ENCODE results near the gene MOB2. TPM values are rescaled to one million over a fixed set of nuclear protein-coding genes. Genes with fewer than 3 reads are reported as not detected.

Gene MOB2
- total RNA-seq, 1 donor from 2014 or later = 22.6 TPM

- no peak overlapping the region for H3K4me3 Mint-ChIP-seq
- H3K36me3 Mint-ChIP-seq (ENCODE audit: low read depth) = peaks cover 16% of the 10 kb centered on the region
- no peaks in the 10 kb centered on the region for H3K27me3 Mint-ChIP-seq (ENCODE audit: insufficient read depth)
- intact Hi-C loops (cut with micrococcal nuclease) = no loop called here
- H3K9me3 Mint-ChIP-seq = no peaks in the 10 kb centered on the region
- peaks cover 18% of the 10 kb centered on the region for H3K4me1 Mint-ChIP-seq (ENCODE audit: low read depth)
- DNase-seq (ENCODE audit: low spot score) = no peak
- no peak overlapping the region for H3K27ac Mint-ChIP-seq
Measured at GRCh38 chr11:1497600-1497999, 11.0 kb upstream of the MOB2 start.

GRCh38 chr11:1496761-1497095, 10.1 kb upstream of the MOB2 start:
- Mint-ChIP-seq H3K27me3 (ENCODE audit: insufficient read depth) (no peaks in the 10 kb centered on the region), H3K4me3 (no peak overlapping the region), H3K36me3 (ENCODE audit: low read depth) (peaks cover 14% of the 10 kb centered on the region), H3K27ac (no peak overlapping the region), H3K4me1 (ENCODE audit: low read depth) (peaks cover 18% of the 10 kb centered on the region), H3K9me3 (no peaks in the 10 kb centered on the region)
- DNase-seq (ENCODE audit: low spot score) = no peak
- intact Hi-C loops (cut with micrococcal nuclease) = no loop called here

- peaks cover 18% of the 10 kb centered on the region for H3K4me1 Mint-ChIP-seq (ENCODE audit: low read depth)
- H3K9me3 Mint-ChIP-seq = no peaks in the 10 kb centered on the region
- H3K36me3 Mint-ChIP-seq (ENCODE audit: low read depth) = peaks cover 13% of the 10 kb centered on the region
- H3K4me3 Mint-ChIP-seq = no peak overlapping the region
- no peaks in the 10 kb centered on the region for H3K27me3 Mint-ChIP-seq (ENCODE audit: insufficient read depth)
- H3K27ac Mint-ChIP-seq = no peak overlapping the region
- DNase-seq (ENCODE audit: low spot score) = no peak
- intact Hi-C loops (cut with micrococcal nuclease) = no loop called here
Measured at GRCh38 chr11:1496091-1496760, 9.6 kb upstream of the MOB2 start.

GRCh38 chr11:1494650-1495049, 8.1 kb upstream of the MOB2 start:
- H3K4me1 Mint-ChIP-seq (ENCODE audit: low read depth) = peaks cover 18% of the 10 kb centered on the region
- peaks cover 4% of the 10 kb centered on the region for H3K36me3 Mint-ChIP-seq (ENCODE audit: low read depth)
- H3K4me3 Mint-ChIP-seq = no peak overlapping the region
- H3K27ac Mint-ChIP-seq = no peak overlapping the region
- no peak for DNase-seq (ENCODE audit: low spot score)
- H3K9me3 Mint-ChIP-seq = no peaks in the 10 kb centered on the region
- H3K27me3 Mint-ChIP-seq (ENCODE audit: insufficient read depth) = no peaks in the 10 kb centered on the region
- intact Hi-C loops (cut with micrococcal nuclease) = no loop called here

GRCh38 chr11:1493650-1494244, 7.2 kb upstream of the MOB2 start:
- H3K36me3 Mint-ChIP-seq (ENCODE audit: low read depth) = no peaks in the 10 kb centered on the region
- no peak overlapping the region for H3K4me3 Mint-ChIP-seq
- intact Hi-C loops (cut with micrococcal nuclease) = no loop called here
- H3K4me1 Mint-ChIP-seq (ENCODE audit: low read depth) = peaks cover 18% of the 10 kb centered on the region
- no peak for DNase-seq (ENCODE audit: low spot score)
- no peaks in the 10 kb centered on the region for H3K27me3 Mint-ChIP-seq (ENCODE audit: insufficient read depth)
- no peaks in the 10 kb centered on the region for H3K9me3 Mint-ChIP-seq
- no peak overlapping the region for H3K27ac Mint-ChIP-seq

GRCh38 chr11:1491379-1491778, 4.8 kb upstream of the MOB2 start:
- H3K4me1 Mint-ChIP-seq (ENCODE audit: low read depth) = no peaks in the 10 kb centered on the region
- intact Hi-C loops (cut with micrococcal nuclease) = no loop called here
- H3K4me3 Mint-ChIP-seq = no peak overlapping the region
- H3K27me3 Mint-ChIP-seq (ENCODE audit: insufficient read depth) = no peaks in the 10 kb centered on the region
- H3K9me3 Mint-ChIP-seq = no peaks in the 10 kb centered on the region
- DNase-seq (ENCODE audit: low spot score) = no peak
- H3K36me3 Mint-ChIP-seq (ENCODE audit: low read depth) = no peaks in the 10 kb centered on the region
- H3K27ac Mint-ChIP-seq = no peak overlapping the region

GRCh38 chr11:1490651-1491050, 4.1 kb upstream of the MOB2 start:
- no peaks in the 10 kb centered on the region for H3K27me3 Mint-ChIP-seq (ENCODE audit: insufficient read depth)
- no peaks in the 10 kb centered on the region for H3K36me3 Mint-ChIP-seq (ENCODE audit: low read depth)
- intact Hi-C loops (cut with micrococcal nuclease) = no loop called here

GRCh38 chr11:1488575-1489180, 2.1 kb upstream of the MOB2 start:
- Mint-ChIP-seq H3K9me3 (no peaks in the 10 kb centered on the region), H3K27ac (no peak overlapping the region), H3K27me3 (ENCODE audit: insufficient read depth) (no peaks in the 10 kb centered on the region), H3K4me3 (no peak overlapping the region), H3K36me3 (ENCODE audit: low read depth) (no peaks in the 10 kb centered on the region), H3K4me1 (ENCODE audit: low read depth) (no peaks in the 10 kb centered on the region)
- no peak for DNase-seq (ENCODE audit: low spot score)
- intact Hi-C loops (cut with micrococcal nuclease) = no loop called here

More at GRCh38 chr11:1490651-1491050, 4.1 kb upstream of the MOB2 start:
- H3K4me3 Mint-ChIP-seq = no peak overlapping the region
- no peaks in the 10 kb centered on the region for H3K4me1 Mint-ChIP-seq (ENCODE audit: low read depth)
- H3K27ac Mint-ChIP-seq = no peak overlapping the region
- no peak for DNase-seq (ENCODE audit: low spot score)
- H3K9me3 Mint-ChIP-seq = no peaks in the 10 kb centered on the region

GRCh38 chr11:1487851-1488574, 1.4 kb upstream of the MOB2 start:
- Mint-ChIP-seq H3K4me3 (no peak overlapping the region), H3K4me1 (ENCODE audit: low read depth) (no peaks in the 10 kb centered on the region), H3K36me3 (ENCODE audit: low read depth) (no peaks in the 10 kb centered on the region), H3K27ac (no peak overlapping the region), H3K27me3 (ENCODE audit: insufficient read depth) (no peaks in the 10 kb centered on the region), H3K9me3 (no peaks in the 10 kb centered on the region)
- DNase-seq (ENCODE audit: low spot score) = no peak
- intact Hi-C loops (cut with micrococcal nuclease) = no loop called here

GRCh38 chr11:1487091-1487850, 692 bp upstream of the MOB2 start:
- Mint-ChIP-seq H3K4me1 (ENCODE audit: low read depth) (no peaks in the 10 kb centered on the region), H3K36me3 (ENCODE audit: low read depth) (no peaks in the 10 kb centered on the region), H3K4me3 (no peak overlapping the region), H3K27ac (no peak overlapping the region), H3K9me3 (no peaks in the 10 kb centered on the region), H3K27me3 (ENCODE audit: insufficient read depth) (no peaks in the 10 kb centered on the region)
- intact Hi-C loops (cut with micrococcal nuclease) = no loop called here
- no peak for DNase-seq (ENCODE audit: low spot score)

- intact Hi-C loops (cut with micrococcal nuclease) = no loop called here
- DNase-seq (ENCODE audit: low spot score) = no peak
- Mint-ChIP-seq H3K27me3 (ENCODE audit: insufficient read depth) (no peaks in the 10 kb centered on the region), H3K36me3 (ENCODE audit: low read depth) (no peaks in the 10 kb centered on the region), H3K27ac (no peak overlapping the region), H3K9me3 (no peaks in the 10 kb centered on the region), H3K4me3 (no peak overlapping the region), H3K4me1 (ENCODE audit: low read depth) (no peaks in the 10 kb centered on the region)
Measured at GRCh38 chr11:1485504-1485885, 1.1 kb downstream of the MOB2 start.

- no peaks in the 10 kb centered on the region for H3K9me3 Mint-ChIP-seq
- intact Hi-C loops (cut with micrococcal nuclease) = no loop called here
- DNase-seq (ENCODE audit: low spot score) = no peak
- H3K4me3 Mint-ChIP-seq = no peak overlapping the region
- peaks cover 2% of the 10 kb centered on the region for H3K36me3 Mint-ChIP-seq (ENCODE audit: low read depth)
- H3K4me1 Mint-ChIP-seq (ENCODE audit: low read depth) = no peaks in the 10 kb centered on the region
- H3K27ac Mint-ChIP-seq = peak overlapping the region; percentile 19
- no peaks in the 10 kb centered on the region for H3K27me3 Mint-ChIP-seq (ENCODE audit: insufficient read depth)
Measured at GRCh38 chr11:1484695-1485503, 1.7 kb downstream of the MOB2 start.

Data from activated T-helper 1 cell treated with anti-CD3 and anti-CD28 coated beads, Interleukin-12 subunit alpha, Interleukin-12 subunit beta, Interleukin-2, Interleukin-4 antibody, amounts not matched to agents 30 ng/mL and 10 ng/mL and 1 ng/mL, durations not matched to agents 14 hours and 24 hours and 36 hours (primary cell).